Activated CD4-positive, alpha-beta T cell treated with anti-CD3 and anti-CD28 coated beads, Interleukin-2, amount 50 U/mL, for 16 hours (primary cell): Measurements from ENCODE around the gene PLXNA2.

Experiments
- DNase-seq: peaks from one replicate; pipeline ENCODE4 v3.0.0-alpha.2; 2020

Gene PLXNA2

GRCh38 chr1:208157769-208158168 lies 86.4 kb downstream of the PLXNA2 start:
- no peak for DNase-seq

GRCh38 chr1:208156741-208157140 lies 87.4 kb downstream of the PLXNA2 start:
- DNase-seq: no peak

GRCh38 chr1:208156310-208156709 lies 87.9 kb downstream of the PLXNA2 start:
- DNase-seq: no peak

GRCh38 chr1:208154679-208155642 lies 89.2 kb downstream of the PLXNA2 start:
- no peak for DNase-seq

GRCh38 chr1:208154040-208154439 lies 90.1 kb downstream of the PLXNA2 start:
- DNase-seq: no peak

- no peak for DNase-seq
Observed at GRCh38 chr1:208153386-208153785, 90.8 kb downstream of the PLXNA2 start.

GRCh38 chr1:208151728-208152598 lies 92.2 kb downstream of the PLXNA2 start:
- no peak for DNase-seq

- no peak for DNase-seq
Observed at GRCh38 chr1:208150833-208151458, 93.2 kb downstream of the PLXNA2 start.

GRCh38 chr1:208149776-208150514 lies 94.2 kb downstream of the PLXNA2 start:
- DNase-seq: no peak

GRCh38 chr1:208149213-208149612 lies 95.0 kb downstream of the PLXNA2 start:
- no peak for DNase-seq

- no peak for DNase-seq
Observed at GRCh38 chr1:208148380-208148779, 95.8 kb downstream of the PLXNA2 start.

- no peak for DNase-seq
Observed at GRCh38 chr1:208146650-208147049, 97.5 kb downstream of the PLXNA2 start.

- DNase-seq: no peak
Observed at GRCh38 chr1:208145167-208145566, 99.0 kb downstream of the PLXNA2 start.

GRCh38 chr1:208142590-208143382 lies 101.4 kb downstream of the PLXNA2 start:
- no peak for DNase-seq

GRCh38 chr1:208141610-208142192 lies 102.5 kb downstream of the PLXNA2 start:
- DNase-seq: no peak

GRCh38 chr1:208139434-208140045 lies 104.6 kb downstream of the PLXNA2 start:
- no peak for DNase-seq

- no peak for DNase-seq
Observed at GRCh38 chr1:208137193-208137592, 107.0 kb downstream of the PLXNA2 start.

GRCh38 chr1:208136459-208137182 lies 107.6 kb downstream of the PLXNA2 start:
- no peak for DNase-seq

- DNase-seq: no peak
Observed at GRCh38 chr1:208135354-208135753, 108.8 kb downstream of the PLXNA2 start.

- no peak for DNase-seq
Observed at GRCh38 chr1:208134491-208134890, 109.7 kb downstream of the PLXNA2 start.
